HepG2 (cell line): ENCODE measurements around the gene ST6GALNAC4. TPM values are rescaled to one million over a fixed set of nuclear protein-coding genes. Genes with fewer than 3 reads are reported as not detected.

ENCODE experiments used
- ATAC-seq: fragments of 200-7000 bp; cut with Tn5 transposase; 3 replicates; pipeline ENCODE4 v1.9.1; 2020; ENCODE audit warnings: mild to moderate bottlenecking, moderate library complexity
- Bru-seq: library from RNA; stranded (reverse); fragments of 400-500 nt; gene quantifications from one replicate; lab custom pipeline; 2021; lab: Mats Ljungman, UMichigan
- BruChase-seq, 2 experiments: library from RNA; stranded (reverse); fragments of 400-500 nt; gene quantifications; one replicate each; lab custom pipeline; 2021; lab: Mats Ljungman, UMichigan
- BruUV-seq: library from RNA; stranded (reverse); fragments of 400-500 nt; replicated peaks from 2 replicates; lab custom pipeline; 2021; lab: Mats Ljungman, UMichigan
- CTCF ChIA-PET: fragments of 300-600 bp; formaldehyde crosslinking; extraction: SDS; loops from one replicate; lab custom pipeline; 2021; ENCODE audit warnings: low total read pairs, inconsistent platforms, low intra/inter-chr PET ratio; lab: Yijun Ruan, JAX
- POLR2A ChIA-PET: fragments of 350-600 bp; sonication (Branson Sonifier 250); formaldehyde crosslinking; loops from one replicate; lab custom pipeline; 2020; ENCODE audit warnings: antibody characterized with exemption, inconsistent platforms; lab: Yijun Ruan, JAX
- DNase-seq: peaks from one replicate; pipeline ENCODE4 v3.0.0-alpha.2; 2015; ENCODE audit warnings: low spot score
- FAIRE-seq: peaks from 3 replicates; lab custom pipeline; 2011; peaks lifted over from hg19 to GRCh38; lab: Jason Lieb, UNC
- H2AFZ ChIP-seq: one replicate; pipeline ENCODE4 v1.6.1; 2011; ENCODE audit warnings: low read length, inconsistent platforms
- H3K27ac ChIP-seq: fragments of 300-600 bp; 3 replicates; pipeline ENCODE4 v1.8.0; 2011; ENCODE audit warnings: mixed run types, mild to moderate bottlenecking, mixed read lengths, low read length, inconsistent platforms; ENCODE audit not compliant: insufficient read depth; ENCODE audit errors: extremely low read length
- H3K27me3 ChIP-seq, 2 experiments: fragments of 200-600 bp in 1 of 2; 2 replicates in 1 of 2; 3 replicates in 1 of 2; pipeline versions ENCODE4 v1.6.0 to v1.8.0; 2011; ENCODE audit warnings: low read length in 2 of 2, mild to moderate bottlenecking in 2 of 2, moderate library complexity in 2 of 2, inconsistent platforms in 1 of 2; ENCODE audit not compliant: insufficient read depth in 2 of 2, control insufficient read depth in 1 of 2
- H3K36me3 ChIP-seq, 2 experiments: fragments of 200-600 bp in 1 of 2; replicated peaks in 1 of 2; 2 replicates in 1 of 2; 3 replicates in 1 of 2; pipeline versions ENCODE4 v1.5.1 to v1.8.0; 2011; ENCODE audit warnings: low read length in 2 of 2, inconsistent platforms in 1 of 2; ENCODE audit not compliant: insufficient read depth in 2 of 2, control insufficient read depth in 1 of 2
- H3K4me1 ChIP-seq: 2 replicates; pipeline ENCODE4 v1.5.1; 2012; ENCODE audit warnings: low read length, inconsistent platforms; ENCODE audit not compliant: insufficient read depth
- H3K4me2 ChIP-seq: 2 replicates; pipeline ENCODE4 v1.6.0; 2011; ENCODE audit warnings: low read depth, low read length, inconsistent platforms
- H3K4me3 ChIP-seq, 3 experiments: fragments of 200-600 bp in 1 of 3; sonication (generic), shearing (Covaris generic) in 1 of 3; replicated peaks in 1 of 3; 2 replicates each; pipeline ENCODE4 v1.5.1; 2011 to 2016; ENCODE audit warnings: low read length in 3 of 3, inconsistent platforms in 2 of 3, low read depth in 2 of 3, mild to moderate bottlenecking in 2 of 3, control low read depth in 1 of 3, mixed read lengths in 1 of 3; ENCODE audit not compliant: insufficient read depth in 1 of 3
- H3K79me2 ChIP-seq: one replicate; pipeline ENCODE4 v1.6.1; 2011; ENCODE audit warnings: low read length, inconsistent platforms; ENCODE audit not compliant: insufficient read depth
- H3K9ac ChIP-seq: 2 replicates; pipeline ENCODE4 v1.6.0; 2011; ENCODE audit warnings: mild to moderate bottlenecking, low read depth, low read length, inconsistent platforms; ENCODE audit not compliant: insufficient read depth
- H3K9me3 ChIP-seq: 2 replicates; pipeline ENCODE4 v1.5.1; 2012; ENCODE audit warnings: mild to moderate bottlenecking, low read length
- H4K20me1 ChIP-seq: 2 replicates; pipeline ENCODE4 v1.6.0; 2011; ENCODE audit warnings: inconsistent platforms, mild to moderate bottlenecking, low read length, moderate library complexity; ENCODE audit not compliant: insufficient read depth
- ATAD3A ChIP-seq: sonication (generic); formaldehyde crosslinking; IDR thresholded peaks from 2 replicates; pipeline ENCODE4 v1.4.0; 2020; ENCODE audit warnings: missing genetic modification reagents
- GABPA ChIP-seq, 2 experiments: IDR thresholded peaks; 2 replicates each; pipeline ENCODE4 v1.6.1; 2011 to 2016; ENCODE audit warnings: low read depth in 2 of 2, low read length in 1 of 2, missing biosample characterization in 1 of 2, missing genetic modification characterization in 1 of 2
- HNF4G ChIP-seq, 2 experiments: sonication (generic) in 1 of 2; formaldehyde crosslinking in 1 of 2; IDR thresholded peaks; 2 replicates each; pipeline versions ENCODE4 v1.4.0 to v1.6.1; 2011 to 2020; ENCODE audit warnings: borderline replicate concordance in 2 of 2, low read depth in 2 of 2, mild to moderate bottlenecking in 2 of 2, low read length in 1 of 2, missing genetic modification reagents in 1 of 2, moderate library complexity in 1 of 2
- KDM2A ChIP-seq: sonication (generic); formaldehyde crosslinking; IDR thresholded peaks from 2 replicates; pipeline ENCODE4 v1.4.0; 2020; ENCODE audit warnings: low read depth, missing genetic modification reagents, borderline replicate concordance
- MAFG ChIP-seq: sonication (generic); formaldehyde crosslinking; IDR thresholded peaks from 2 replicates; pipeline ENCODE4 v1.5.1; 2020; ENCODE audit warnings: mild to moderate bottlenecking, missing genetic modification reagents
- MIXL1 ChIP-seq: IDR thresholded peaks from 2 replicates; pipeline ENCODE4 v1.6.1; 2016
- NBN ChIP-seq: fragments of 450-650 bp; conservative IDR thresholded peaks from 2 replicates; pipeline ENCODE4 v1.6.1; 2017
- PHF21A ChIP-seq: sonication (generic); formaldehyde crosslinking; IDR thresholded peaks from 2 replicates; pipeline ENCODE4 v1.5.0; 2020; ENCODE audit warnings: mild to moderate bottlenecking, missing genetic modification reagents
- PTBP1 ChIP-seq: fragments of 200-400 bp; formaldehyde crosslinking; IDR thresholded peaks from 2 replicates; pipeline ENCODE4 v1.6.1; 2018; ENCODE audit warnings: low read length, low read depth; ENCODE audit not compliant: poor library complexity, severe bottlenecking
- RELA ChIP-seq: sonication (generic); formaldehyde crosslinking; IDR thresholded peaks from 2 replicates; pipeline ENCODE4 v1.4.0; 2020; ENCODE audit warnings: missing genetic modification reagents
- TFE3 ChIP-seq: IDR thresholded peaks from 2 replicates; pipeline ENCODE4 v1.6.1; 2016
- ZBTB1 ChIP-seq: sonication (generic); formaldehyde crosslinking; IDR thresholded peaks from 2 replicates; pipeline ENCODE4 v1.4.0; 2020; ENCODE audit warnings: missing genetic modification reagents, borderline replicate concordance
- ZFAT ChIP-seq: sonication (generic); formaldehyde crosslinking; conservative IDR thresholded peaks from 2 replicates; pipeline ENCODE4 v1.8.1; 2023; ENCODE audit warnings: missing genetic modification reagents, inconsistent platforms
- ZNF230 ChIP-seq: sonication (generic); formaldehyde crosslinking; IDR thresholded peaks from 2 replicates; pipeline ENCODE4 v1.4.0; 2020; ENCODE audit warnings: mild to moderate bottlenecking, missing genetic modification reagents
- ZNF468 ChIP-seq: sonication (generic); formaldehyde crosslinking; IDR thresholded peaks from 2 replicates; pipeline ENCODE4 v1.8.0; 2022; ENCODE audit warnings: mild to moderate bottlenecking, moderate library complexity, missing genetic modification reagents
- ZNF567 ChIP-seq: sonication (generic); formaldehyde crosslinking; IDR thresholded peaks from 2 replicates; pipeline ENCODE4 v1.8.1; 2023; ENCODE audit warnings: mild to moderate bottlenecking, missing genetic modification reagents, borderline replicate concordance
- ZNF652 ChIP-seq: IDR thresholded peaks from 2 replicates; pipeline ENCODE4 v1.6.1; 2016; ENCODE audit warnings: low read depth, borderline replicate concordance
- WGBS: methylation state at CpG from one replicate; pipeline ENCODE4 v1.1.6; 2017; ENCODE audit warnings: low lambda C conversion rate; 5-methylcytosine and 5-hydroxymethylcytosine counted together
- in situ Hi-C: cut with HindIII; loops from 2 replicates; pipeline ENCODE4 v1.10.0; 2017; ENCODE audit warnings: low pct_unique_long_range_greater_than_20kb; ENCODE audit not compliant: extremely low pct_ligation_motif_present
- intact Hi-C: fragments of 100-400 bp; cut with micrococcal nuclease; formaldehyde crosslinking; loops from one replicate; pipeline ENCODE4 v1.10.0; 2022; ENCODE audit not compliant: unreplicated experiment
- long read RNA-seq, 2 experiments: library from RNA in 1 of 2; library from polyadenylated mRNA in 1 of 2; stranded (forward) in 1 of 2; unstranded in 1 of 2; transcript quantifications; one replicate each; pipeline ENCODE4 v2.0.0, GENCODE V29; 2019 to 2022
- polyA minus RNA-seq, 3 experiments: library from RNA; depleted of rRNA, polyadenylated mRNA; stranded (reverse); fragments of >200 nt; gene quantifications; 2 replicates each; pipeline ENCODE4 v1.2.3, GENCODE V29; 2011; ENCODE audit warnings: low replicate concordance in 1 of 3
- polyA plus RNA-seq, 8 experiments: library from polyadenylated mRNA; depleted of rRNA in 3 of 8; stranded (reverse) in 7 of 8; unstranded in 1 of 8; fragments of >200 nt; fragmentation: Illumina TruSeq in 4 of 8; extraction: Trizol in 4 of 8; gene quantifications; 2 replicates each; pipeline versions ENCODE4 v1.2.1 to v1.2.3, GENCODE V29; 2011 to 2016; ENCODE audit warnings: low read depth in 4 of 8, missing spikeins in 1 of 8, mixed read lengths in 1 of 8; ENCODE audit not compliant: insufficient read depth in 1 of 8
- total RNA-seq, 5 experiments: library from RNA; depleted of rRNA; stranded (reverse); fragments of >200 nt; fragmentation: Illumina TruSeq; extraction: Trizol; gene quantifications; 2 replicates each; pipeline ENCODE4 v1.2.3, GENCODE V29; 2016; ENCODE audit warnings: low read depth in 1 of 5

ST6GALNAC4 gene
- 14.8 and 18.8 TPM in 2 replicates for total RNA-seq (2016; rRNA removed; fragmentation: Illumina TruSeq; extraction: Trizol)
- total RNA-seq (2016; cell fraction: cytosol; rRNA removed; fragmentation: Illumina TruSeq; extraction: Trizol; ENCODE audit: low read depth), result 35.6 and 43.0 TPM in 2 replicates
- 13.0 and 19.7 TPM in 2 replicates for total RNA-seq (2016; cell fraction: insoluble cytoplasmic fraction; rRNA removed; fragmentation: Illumina TruSeq; extraction: Trizol)
- total RNA-seq (2016; cell fraction: membrane; rRNA removed; fragmentation: Illumina TruSeq; extraction: Trizol), result 47.7 and 65.6 TPM in 2 replicates
- 12.8 and 17.5 TPM in 2 replicates for total RNA-seq (2016; cell fraction: nucleus; rRNA removed; fragmentation: Illumina TruSeq; extraction: Trizol)
- 27.7 and 36.4 TPM in 2 replicates for polyA plus RNA-seq (2011; rRNA removed)
- 26.2 and 47.9 TPM in 2 replicates for polyA plus RNA-seq (2011; cell fraction: cytosol; rRNA removed)
- 41.2 and 43.3 TPM in 2 replicates for polyA plus RNA-seq (2011; cell fraction: nucleus; rRNA removed)
- 14.8 and 21.6 TPM in 2 replicates for polyA plus RNA-seq (2012)
- polyA plus RNA-seq (2016; cell fraction: cytosol; fragmentation: Illumina TruSeq; extraction: Trizol; ENCODE audit: low read depth), result 55.5 and 75.3 TPM in 2 replicates
- 20.6 and 23.9 TPM in 2 replicates for polyA plus RNA-seq (2016; cell fraction: insoluble cytoplasmic fraction; fragmentation: Illumina TruSeq; extraction: Trizol; ENCODE audit: low read depth)
- 69.4 and 78.8 TPM in 2 replicates for polyA plus RNA-seq (2016; cell fraction: membrane; fragmentation: Illumina TruSeq; extraction: Trizol; ENCODE audit: low read depth)
- 25.2 and 32.3 TPM in 2 replicates for polyA plus RNA-seq (2016; cell fraction: nucleus; fragmentation: Illumina TruSeq; extraction: Trizol; ENCODE audit: insufficient read depth, low read depth)
- polyA minus RNA-seq (2011; rRNA and poly(A)+ RNA removed; ENCODE audit: low replicate concordance), result 74.4 and 118 TPM in 2 replicates
- 40.0 and 42.1 TPM in 2 replicates for polyA minus RNA-seq (2011; cell fraction: cytosol; rRNA and poly(A)+ RNA removed)
- polyA minus RNA-seq (2011; cell fraction: nucleus; rRNA and poly(A)+ RNA removed), result 15.6 and 17.8 TPM in 2 replicates
- percentile 48 among the genes with signal in this experiment for Bru-seq, nascent RNA
- percentile 54 among the genes with signal in this experiment for BruChase-seq, experiment 1, labeled RNA remaining after a 6-hour chase
- BruChase-seq, experiment 2, labeled RNA remaining after a 2-hour chase, result percentile 48 among the genes with signal in this experiment
- long read RNA-seq, experiment 1, transcript ST6GALNAC4-201 (6 exons, 1,691 nt), result major isoform, 11 of 19 reads
- long read RNA-seq, experiment 1, partial matches to known transcripts, result 2 of 19 reads
- long read RNA-seq, experiment 1, other reads (novel, unspliced or antisense), result 4 of 19 reads
- long read RNA-seq, experiment 2, transcript ST6GALNAC4-201 (6 exons, 1,691 nt), result major isoform, 44 of 91 reads
- long read RNA-seq, experiment 2, partial matches to known transcripts, result 5 of 91 reads
- long read RNA-seq, experiment 2, other reads (novel, unspliced or antisense), result 35 of 91 reads

GRCh38 chr9:127916720-127917581 lies at the start of gene ST6GALNAC4:
Gene ST6GALNAC4, minus strand, starts transcription at chr9:127917041. Its CDS starts 622 bp downstream, at chr9:127916419.
- peaks cover 2% of the 10 kb centered on the region for H3K79me2 ChIP-seq
- H3K27ac ChIP-seq, result peak within 1 kb of the TSS; percentile 40
- no peaks in the 10 kb centered on the region for H4K20me1 ChIP-seq
- H3K9me3 ChIP-seq, result no peaks in the 10 kb centered on the region
- H3K4me2 ChIP-seq, result peak within 1 kb of the TSS; percentile 98
- peaks cover 2% of the 10 kb centered on the region in 2 experiments; a peak in 3 of 5 replicates for H3K36me3 ChIP-seq
- peak; percentile 70 for DNase-seq
- CTCF ChIA-PET, result no interaction called here
- H3K4me3 ChIP-seq, result peak within 1 kb of the TSS; percentile 71 to 91 (median 73)
- POLR2A ChIA-PET, result interaction anchor here (0.6 to 7.9 kb wide), 15 partner anchors 12 to 372 kb away, joined by 3 to 78 read pairs (median 3); partner anchors contain the start of genes AK1, CDK9, PIP5KL1 and ST6GALNAC6
- H2AFZ ChIP-seq, result no peak within 1 kb of the TSS
- peaks cover 78% of the 10 kb centered on the region for H3K4me1 ChIP-seq
- 15% methylated on average over 6 of the region's 71 CpGs for WGBS
- ATAC-seq, result peak; percentile 70
- H3K9ac ChIP-seq, result peak within 1 kb of the TSS; percentile 68
- no peak for FAIRE-seq
- no peaks in the 10 kb centered on the region for H3K27me3 ChIP-seq
- in situ Hi-C loops, result loop anchor here (5.0 kb wide), 1 partner anchor 45 kb away; no protein-coding TSS in a partner anchor
- intact Hi-C loops, result loop anchor here (2.0 to 5.0 kb wide), 2 partner anchors 14 to 115 kb away; partner anchors contain the start of gene FPGS
- BruUV-seq, result no TSS peak
- TF ChIP-seq MIXL1 (CRISPR knock-in tag) (no peak), ZNF652 (CRISPR knock-in tag) (no peak), NBN (no peak), TFE3 (CRISPR knock-in tag) (no peak), PTBP1 (no peak), ZNF567 (CRISPR knock-in tag) (no peak), MAFG (CRISPR knock-in tag) (no peak), ZNF230 (CRISPR knock-in tag) (no peak), KDM2A (CRISPR knock-in tag) (no peak), RELA (CRISPR knock-in tag) (no peak), ATAD3A (CRISPR knock-in tag) (no peak), ZFAT (CRISPR knock-in tag) (no peak), ZNF468 (CRISPR knock-in tag) (no peak), ZBTB1 (CRISPR knock-in tag) (no peak), GABPA (IDR thresholded peaks at IDR 0.05; ENCODE audit: low read depth, low read length) (no peak), GABPA (CRISPR knock-in tag; IDR thresholded peaks at IDR 0.05; ENCODE audit: low read depth) (no peak), HNF4G (IDR thresholded peaks at IDR 0.05; ENCODE audit: borderline replicate concordance, low read depth, low read length) (no peak), HNF4G (CRISPR knock-in tag; IDR thresholded peaks at IDR 0.05; ENCODE audit: borderline replicate concordance, low read depth) (no peak), PHF21A (CRISPR knock-in tag) (peak; percentile 38; the same call in 1 of the 2 replicates)
